Uterus (tissue), 4 donors: ENCODE data around the gene DDX25. TPM values are rescaled to one million over a fixed set of nuclear protein-coding genes. Genes with fewer than 3 reads are reported as not detected.
"Not testable (repeated sequence)": the region's sequence is repeated elsewhere in the genome, so short reads cannot be mapped to it uniquely, and the experiment has no call there.

Experiments used
- DNase-seq, 2 donors: peaks; one replicate each; pipeline ENCODE4 v3.0.0-alpha.2; 2019 to 2020
- H3K27ac ChIP-seq, 2 donors: fragments of 200-600 bp; sonication (generic); 1 replicate in 1 of 2; 2 replicates in 1 of 2; pipeline ENCODE4 v1.5.1; 2016 to 2018
- H3K27me3 ChIP-seq, 2 donors: fragments of 200-600 bp; sonication (generic); one replicate each; pipeline ENCODE4 v1.5.1; 2018 to 2019; ENCODE audit warnings: control low read depth in 1 of 2
- H3K36me3 ChIP-seq, 2 donors: fragments of 200-600 bp; sonication (generic); one replicate each; pipeline ENCODE4 v1.5.1; 2019; ENCODE audit warnings: control low read depth in 1 of 2
- H3K4me1 ChIP-seq, 2 donors: fragments of 200-600 bp; sonication (generic); one replicate each; pipeline ENCODE4 v1.5.1; 2018 to 2019; ENCODE audit warnings: control low read depth in 1 of 2
- H3K4me3 ChIP-seq, 2 donors: fragments of 200-600 bp; sonication (generic); 1 replicate in 1 of 2; 2 replicates in 1 of 2; pipeline ENCODE4 v1.5.1; 2018 to 2019; ENCODE audit warnings: mild to moderate bottlenecking in 1 of 2
- H3K9me3 ChIP-seq, 2 donors: fragments of 200-600 bp; sonication (generic); one replicate each; pipeline ENCODE4 v1.5.1; 2019; ENCODE audit warnings: control low read depth in 1 of 2
- POLR2A ChIP-seq, 2 donors: fragments of 450-650 bp; IDR thresholded peaks; one replicate each; pipeline ENCODE4 v1.6.1; 2016; ENCODE audit warnings: antibody characterized with exemption in 2 of 2, mild to moderate bottlenecking in 1 of 2, moderate library complexity in 1 of 2
- intact Hi-C: fragments of 100-400 bp; cut with DNase I; formaldehyde crosslinking; loops from one replicate; pipeline ENCODE4 v1.15.1; 2023; ENCODE audit warnings: low total_unique reads
- total RNA-seq, 4 donors: library from RNA; depleted of rRNA in 3 of 4; stranded (reverse); fragments of >200 nt in 3 of 4; gene quantifications; one replicate each; pipeline versions ENCODE4 v1.1.0 to v1.2.4, GENCODE V29; 2014 to 2023
- TF ChIP-seq, protein P1 (sequence below), 4 experiments: fragments of 200-600 bp in 2 of 4; fragments of 450-650 bp in 2 of 4; sonication (generic) in 2 of 4; IDR thresholded peaks; one replicate each; pipeline ENCODE4 v1.5.1; 2016 to 2019; ENCODE audit warnings: antibody characterized with exemption in 4 of 4, mild to moderate bottlenecking in 2 of 4, moderate library complexity in 1 of 4
- donor health status: DM: yes; HTN: yes; CAD: no.

The DDX25 gene
- total RNA-seq, 4 donors from 2014 or later: 0.46 to 1.1 TPM; not detected in 2

DNA sequence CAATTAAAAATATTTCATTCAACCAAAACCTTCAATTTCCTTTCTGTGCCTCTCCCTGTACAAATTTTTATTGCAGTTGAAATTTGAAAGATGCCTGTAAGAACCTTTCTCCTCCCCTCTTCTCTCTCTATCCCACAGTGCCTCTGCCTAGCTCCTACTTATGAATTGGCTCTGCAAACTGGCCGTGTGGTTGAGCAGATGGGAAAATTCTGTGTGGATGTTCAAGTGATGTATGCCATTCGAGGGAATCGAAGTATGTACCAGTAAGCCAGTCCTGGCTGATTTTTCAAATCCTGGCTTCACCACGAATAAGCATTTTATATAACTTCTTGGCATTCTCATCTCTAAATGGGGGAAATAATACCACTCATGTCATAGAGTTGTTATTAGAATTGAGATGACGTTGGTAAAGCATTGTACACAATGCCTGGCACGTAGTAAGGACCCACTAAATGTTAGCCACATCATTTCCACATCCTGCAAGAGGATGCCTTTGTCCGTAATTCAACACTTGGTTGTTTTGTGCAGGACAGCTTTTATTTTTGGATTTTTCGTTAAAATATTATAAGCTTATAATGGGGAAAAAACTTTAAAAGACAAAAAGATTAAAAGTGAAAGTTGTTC lies 6.0 kb downstream of the DDX25 start:
- Histone ChIP-seq H3K36me3 (no peaks in the 10 kb centered on the region), H3K4me3 (no peak overlapping the region), H3K27ac (no peak overlapping the region), H3K9me3 (no peaks in the 10 kb centered on the region), H3K4me1 (no peaks in the 10 kb centered on the region), H3K27me3 (peaks cover 0 to 9% of the 10 kb centered on the region in 2 donors)
- TF ChIP-seq, protein P1, sequence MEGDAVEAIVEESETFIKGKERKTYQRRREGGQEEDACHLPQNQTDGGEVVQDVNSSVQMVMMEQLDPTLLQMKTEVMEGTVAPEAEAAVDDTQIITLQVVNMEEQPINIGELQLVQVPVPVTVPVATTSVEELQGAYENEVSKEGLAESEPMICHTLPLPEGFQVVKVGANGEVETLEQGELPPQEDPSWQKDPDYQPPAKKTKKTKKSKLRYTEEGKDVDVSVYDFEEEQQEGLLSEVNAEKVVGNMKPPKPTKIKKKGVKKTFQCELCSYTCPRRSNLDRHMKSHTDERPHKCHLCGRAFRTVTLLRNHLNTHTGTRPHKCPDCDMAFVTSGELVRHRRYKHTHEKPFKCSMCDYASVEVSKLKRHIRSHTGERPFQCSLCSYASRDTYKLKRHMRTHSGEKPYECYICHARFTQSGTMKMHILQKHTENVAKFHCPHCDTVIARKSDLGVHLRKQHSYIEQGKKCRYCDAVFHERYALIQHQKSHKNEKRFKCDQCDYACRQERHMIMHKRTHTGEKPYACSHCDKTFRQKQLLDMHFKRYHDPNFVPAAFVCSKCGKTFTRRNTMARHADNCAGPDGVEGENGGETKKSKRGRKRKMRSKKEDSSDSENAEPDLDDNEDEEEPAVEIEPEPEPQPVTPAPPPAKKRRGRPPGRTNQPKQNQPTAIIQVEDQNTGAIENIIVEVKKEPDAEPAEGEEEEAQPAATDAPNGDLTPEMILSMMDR (IDR thresholded peaks at IDR 0.05): no peak
- no peak for TF ChIP-seq POLR2A (IDR thresholded peaks at IDR 0.05)
- no peak for DNase-seq
- intact Hi-C loops: no loop called here

DNA sequence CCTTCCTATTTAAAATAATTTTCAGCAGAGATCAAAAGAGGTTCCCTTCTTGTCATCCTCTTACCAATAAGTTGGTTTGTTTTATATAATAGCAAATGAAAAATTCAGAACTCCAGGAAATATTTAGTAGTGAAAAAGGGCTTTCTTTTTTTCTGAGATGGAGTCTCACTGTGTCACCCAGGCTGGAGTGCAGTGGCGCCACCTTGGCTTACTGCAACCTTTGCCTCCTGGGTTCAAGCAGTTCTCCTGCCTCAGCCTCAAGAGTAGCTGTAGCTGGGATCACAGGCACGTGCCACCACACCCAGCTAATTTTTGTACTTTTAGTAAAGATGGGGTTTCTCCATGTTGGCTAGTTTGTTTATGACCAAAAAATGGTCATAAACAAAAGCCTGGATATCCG lies 10.3 kb downstream of the DDX25 start:
- H3K4me3 ChIP-seq, H3K27ac ChIP-seq, H3K27me3 ChIP-seq, H3K36me3 ChIP-seq, DNase-seq, H3K9me3 ChIP-seq, H3K4me1 ChIP-seq, intact Hi-C loops: not testable (repeated sequence)

DNA sequence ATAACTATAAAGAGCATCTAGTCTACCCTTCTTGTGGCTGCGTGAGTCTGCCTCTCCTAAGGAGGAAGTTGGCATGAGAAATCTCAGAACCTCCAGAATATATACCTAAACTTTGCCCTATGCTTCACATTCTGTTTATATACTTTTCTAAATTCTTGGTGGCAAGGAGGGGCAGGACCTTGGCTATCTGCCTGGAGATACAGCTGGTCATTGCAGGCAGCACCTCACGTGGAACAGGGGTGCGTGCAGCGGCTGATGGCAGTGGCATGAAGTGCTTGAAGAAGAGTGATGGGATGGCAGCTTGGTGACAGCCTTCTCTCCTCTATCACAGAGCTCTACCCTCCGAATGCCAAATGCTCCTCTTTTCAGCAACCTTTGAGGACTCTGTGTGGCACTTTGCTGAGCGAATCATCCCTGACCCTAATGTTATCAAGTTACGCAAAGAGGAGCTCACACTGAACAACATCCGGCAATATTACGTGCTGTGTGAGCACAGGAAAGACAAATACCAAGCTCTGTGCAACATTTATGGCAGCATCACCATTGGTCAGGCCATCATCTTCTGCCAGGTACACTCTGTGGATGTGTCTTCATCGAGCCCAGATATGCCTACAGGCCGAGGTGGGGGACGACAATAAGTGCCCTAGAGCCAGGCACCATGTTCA lies 12.5 kb downstream of the DDX25 start:
- Histone ChIP-seq H3K9me3 (no peaks in the 10 kb centered on the region), H3K4me1 (no peaks in the 10 kb centered on the region), H3K36me3 (no peaks in the 10 kb centered on the region), H3K27me3 (no peaks in the 10 kb centered on the region), H3K27ac (no peak overlapping the region), H3K4me3 (no peak overlapping the region)
- intact Hi-C loops: no loop called here
- DNase-seq: no peak
- no peak for TF ChIP-seq POLR2A (IDR thresholded peaks at IDR 0.05)
- TF ChIP-seq, protein P1 (IDR thresholded peaks at IDR 0.05): no peak

DNA sequence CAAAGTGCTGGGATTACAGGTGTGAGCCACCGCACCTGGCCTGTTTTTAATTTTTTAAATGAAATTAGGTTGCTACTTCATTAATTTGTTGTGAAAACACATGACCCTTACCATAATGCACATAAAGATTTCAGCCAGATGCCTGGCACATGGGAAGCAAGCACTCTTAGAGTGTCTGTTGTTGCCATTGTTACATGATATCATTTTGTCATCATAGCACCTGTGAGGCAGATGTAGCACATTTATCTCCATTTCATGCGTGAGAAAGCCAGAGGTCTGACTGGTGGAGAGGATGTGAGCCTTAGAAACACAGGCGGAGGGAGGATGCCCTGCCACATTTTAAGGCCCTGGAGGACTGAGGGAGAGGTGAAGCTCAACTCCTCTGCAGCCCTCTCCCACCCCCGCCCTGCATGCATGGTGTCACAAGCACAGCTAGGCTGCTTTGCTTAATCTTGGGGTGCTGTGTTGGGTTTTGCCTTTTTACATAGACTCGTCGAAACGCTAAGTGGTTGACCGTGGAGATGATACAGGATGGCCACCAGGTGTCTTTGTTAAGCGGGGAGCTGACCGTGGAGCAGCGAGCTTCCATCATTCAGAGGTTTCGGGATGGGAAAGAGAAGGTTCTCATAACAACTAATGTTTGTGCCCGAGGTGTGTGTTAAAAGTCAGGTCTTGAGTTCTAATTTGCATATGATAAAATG lies 14.0 kb downstream of the DDX25 start:
- no peaks in the 10 kb centered on the region for H3K4me1 ChIP-seq
- no peak overlapping the region for H3K27ac ChIP-seq
- H3K36me3 ChIP-seq: no peaks in the 10 kb centered on the region
- DNase-seq: no peak
- intact Hi-C loops: no loop called here
- no peak overlapping the region for H3K4me3 ChIP-seq
- no peaks in the 10 kb centered on the region for H3K27me3 ChIP-seq
- no peaks in the 10 kb centered on the region for H3K9me3 ChIP-seq
- TF ChIP-seq POLR2A (IDR thresholded peaks at IDR 0.05): no peak
- TF ChIP-seq, protein P1 (IDR thresholded peaks at IDR 0.05): no peak

DNA sequence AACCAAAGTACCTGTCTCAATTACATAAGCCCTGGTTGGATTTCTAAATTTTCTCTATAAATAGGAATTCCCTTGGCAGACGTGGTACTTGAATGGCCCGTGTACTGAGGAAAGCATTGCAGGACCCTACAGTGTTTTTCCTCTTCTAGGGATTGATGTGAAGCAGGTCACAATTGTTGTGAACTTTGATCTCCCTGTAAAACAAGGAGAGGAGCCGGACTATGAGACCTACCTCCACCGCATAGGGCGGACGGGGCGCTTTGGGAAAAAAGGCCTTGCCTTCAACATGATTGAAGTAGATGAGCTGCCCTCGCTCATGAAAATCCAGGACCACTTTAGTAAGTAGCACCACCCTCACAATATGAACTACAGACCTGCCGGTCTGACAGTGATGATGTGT lies 16.7 kb downstream of the DDX25 start:
- no peak for DNase-seq
- H3K27me3 ChIP-seq: no peaks in the 10 kb centered on the region
- no peak overlapping the region for H3K27ac ChIP-seq
- no peaks in the 10 kb centered on the region for H3K36me3 ChIP-seq
- H3K4me3 ChIP-seq: no peak overlapping the region
- H3K9me3 ChIP-seq: no peaks in the 10 kb centered on the region
- intact Hi-C loops: loop anchor here (5.0 kb wide), 1 partner anchor 271 kb away; no protein-coding TSS in a partner anchor
- TF ChIP-seq, protein P1 (IDR thresholded peaks at IDR 0.05): no peak
- no peak for TF ChIP-seq POLR2A (IDR thresholded peaks at IDR 0.05)
- H3K4me1 ChIP-seq: no peaks in the 10 kb centered on the region
